PC-3 (cell line): ENCODE measurements around the gene NKX2-3. TPM values are rescaled to one million over a fixed set of nuclear protein-coding genes. Genes with fewer than 3 reads are reported as not detected.

Experiments used
- ATAC-seq: fragments of 200-7000 bp; cut with Tn5 transposase; 2 replicates; pipeline ENCODE4 v1.9.1; 2020; ENCODE audit warnings: mild to moderate bottlenecking, moderate library complexity
- BruUV-seq: library from RNA; stranded (reverse); fragments of 400-500 nt; replicated peaks from 2 replicates; lab custom pipeline; 2021; lab: Mats Ljungman, UMichigan
- CTCF ChIA-PET: fragments of 300-600 bp; sonication (Branson Sonifier 250); formaldehyde crosslinking; loops from one replicate; lab custom pipeline; 2022; ENCODE audit warnings: antibody characterized with exemption; lab: Charles Lee
- POLR2A ChIA-PET: fragments of 300-600 bp; sonication (Branson Sonifier 250); formaldehyde crosslinking; loops from one replicate; lab custom pipeline; 2022; ENCODE audit warnings: antibody characterized with exemption; ENCODE audit not compliant: unreplicated experiment; lab: Charles Lee
- DNase-seq: peaks from one replicate; pipeline ENCODE4 v3.0.0-alpha.2; 2015
- H2AFZ ChIP-seq: fragments of 300-600 bp; sonication (generic); 2 replicates; pipeline ENCODE4 v1.6.0; 2016; ENCODE audit warnings: antibody characterized with exemption, low read length
- H3F3A ChIP-seq: fragments of 300-600 bp; sonication (generic); one replicate; pipeline ENCODE4 v1.6.0; 2017; ENCODE audit warnings: antibody characterized with exemption, low read length, control low read depth, mild to moderate bottlenecking; ENCODE audit not compliant: unreplicated experiment
- H3K27ac ChIP-seq: fragments of 300-600 bp; sonication (generic); 2 replicates; pipeline ENCODE4 v1.5.1; 2016; ENCODE audit warnings: mild to moderate bottlenecking, low read length
- H3K27me3 ChIP-seq: fragments of 300-600 bp; sonication (generic); 2 replicates; pipeline ENCODE4 v1.6.1; 2016; ENCODE audit warnings: low read length, mixed read lengths
- H3K36me3 ChIP-seq: fragments of 300-600 bp; sonication (generic); 2 replicates; pipeline ENCODE4 v1.6.1; 2016; ENCODE audit warnings: low read depth, mixed run types, low read length, mixed read lengths
- H3K4me1 ChIP-seq: fragments of 300-600 bp; sonication (generic); 2 replicates; pipeline ENCODE4 v1.5.1; 2016; ENCODE audit warnings: low read length; ENCODE audit not compliant: insufficient read depth
- H3K4me2 ChIP-seq: fragments of 300-600 bp; sonication (generic); 2 replicates; pipeline ENCODE4 v1.6.0; 2016; ENCODE audit warnings: low read length
- H3K4me3 ChIP-seq: fragments of 300-600 bp; sonication (generic); 2 replicates; pipeline ENCODE4 v1.5.1; 2016; ENCODE audit warnings: mild to moderate bottlenecking, low read length, mixed read lengths
- H3K79me2 ChIP-seq: fragments of 300-600 bp; sonication (generic); 2 replicates; pipeline ENCODE4 v1.6.1; 2017; ENCODE audit warnings: low read length, mixed read lengths
- H3K9ac ChIP-seq: fragments of 300-600 bp; sonication (generic); 2 replicates; pipeline ENCODE4 v1.6.0; 2016; ENCODE audit warnings: mild to moderate bottlenecking, low read length
- H3K9me2 ChIP-seq: fragments of 300-600 bp; sonication (generic); replicated peaks from 2 replicates; pipeline ENCODE4 v1.6.1; 2016; ENCODE audit warnings: mixed run types, low read length, mixed read lengths
- H3K9me3 ChIP-seq: fragments of 300-600 bp; sonication (generic); 2 replicates; pipeline ENCODE4 v1.6.1; 2016; ENCODE audit warnings: low read length, mixed read lengths
- H4K20me1 ChIP-seq: fragments of 300-600 bp; sonication (generic); 2 replicates; pipeline ENCODE4 v1.6.1; 2016; ENCODE audit warnings: low read length, mixed read lengths
- CTCF ChIP-seq: fragments of 300-600 bp; sonication (generic); conservative IDR thresholded peaks from 2 replicates; pipeline ENCODE4 v1.5.1; 2017; ENCODE audit warnings: antibody characterized with exemption, low read depth, mild to moderate bottlenecking, low read length
- EZH2 ChIP-seq: fragments of 300-600 bp; sonication (generic); IDR thresholded peaks from one replicate; pipeline ENCODE4 v1.6.1; 2017; ENCODE audit warnings: antibody characterized with exemption, mild to moderate bottlenecking, low read length; ENCODE audit not compliant: unreplicated experiment
- EZH2phosphoT487 ChIP-seq: fragments of 300-600 bp; sonication (generic); IDR thresholded peaks from 2 replicates; pipeline ENCODE4 v1.6.1; 2018; ENCODE audit warnings: mild to moderate bottlenecking, antibody characterized with exemption, low read length, borderline replicate concordance
- intact Hi-C: fragments of 100-400 bp; cut with micrococcal nuclease; formaldehyde crosslinking; loops from 2 replicates; pipeline ENCODE4 v1.9.0; 2023
- total RNA-seq: library from RNA; depleted of rRNA; stranded (reverse); fragments of >200 nt; gene quantifications from 2 replicates; pipeline ENCODE4 v1.2.3, GENCODE V29; 2014

NKX2-3 gene
- total RNA-seq, 1 experiment from 2014 or later: 0.07 TPM

DNA sequence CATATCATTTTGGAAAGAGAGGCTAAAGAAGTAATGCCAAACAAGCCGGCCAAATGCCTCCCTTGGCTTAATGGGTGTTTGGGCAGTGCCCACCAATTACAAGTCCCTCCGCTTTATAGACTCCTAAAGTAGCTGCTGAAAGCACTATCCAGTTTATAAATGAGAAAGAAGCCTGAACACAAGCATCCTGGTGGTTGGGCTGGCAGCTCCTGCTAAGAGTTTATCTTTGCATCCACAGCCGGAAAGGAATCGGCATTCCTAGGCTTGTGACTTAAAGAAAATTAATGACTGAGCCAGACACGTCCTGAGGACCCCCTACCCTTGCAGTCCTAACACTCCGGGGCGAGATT, 13.1 kb upstream of the NKX2-3 start:
- no peaks in the 10 kb centered on the region for H3F3A ChIP-seq
- H4K20me1 ChIP-seq: no peaks in the 10 kb centered on the region
- no peaks in the 10 kb centered on the region for H3K79me2 ChIP-seq
- DNase-seq (no peak), ATAC-seq (no peak)
- H3K27me3 ChIP-seq: peaks cover 37% of the 10 kb centered on the region
- intact Hi-C loops: no loop called here
- no peaks in the 10 kb centered on the region for H3K9me2 ChIP-seq
- no peak overlapping the region for H3K4me2 ChIP-seq
- H3K27ac ChIP-seq: no peak overlapping the region
- TF ChIP-seq CTCF: no peak
- ChIA-PET CTCF (no interaction called here), POLR2A (no interaction called here)
- H3K9me3 ChIP-seq: no peaks in the 10 kb centered on the region
- BruUV-seq: no TSS peak
- no peaks in the 10 kb centered on the region for H3K36me3 ChIP-seq
- no peak overlapping the region for H2AFZ ChIP-seq
- H3K4me1 ChIP-seq: no peaks in the 10 kb centered on the region
- no peak overlapping the region for H3K9ac ChIP-seq
- no peak overlapping the region for H3K4me3 ChIP-seq

GRCh38 chr10:99520040-99520846, 12.5 kb upstream of the NKX2-3 start:
- ChIA-PET CTCF (no interaction called here), POLR2A (no interaction called here)
- no peak for DNase-seq
- no peaks in the 10 kb centered on the region for H3K9me3 ChIP-seq
- H3K27ac ChIP-seq: no peak overlapping the region
- no peaks in the 10 kb centered on the region for H3K9me2 ChIP-seq
- intact Hi-C loops: no loop called here
- H4K20me1 ChIP-seq: no peaks in the 10 kb centered on the region
- no peak overlapping the region for H3K4me2 ChIP-seq
- BruUV-seq: no TSS peak
- H3K27me3 ChIP-seq: peaks cover 41% of the 10 kb centered on the region
- no peak overlapping the region for H2AFZ ChIP-seq
- ATAC-seq: no peak
- no peaks in the 10 kb centered on the region for H3F3A ChIP-seq
- H3K4me3 ChIP-seq: no peak overlapping the region
- no peaks in the 10 kb centered on the region for H3K36me3 ChIP-seq
- TF ChIP-seq CTCF (no peak), EZH2 (no peak), EZH2phosphoT487 (no peak)
- no peaks in the 10 kb centered on the region for H3K4me1 ChIP-seq
- no peak overlapping the region for H3K9ac ChIP-seq
- no peaks in the 10 kb centered on the region for H3K79me2 ChIP-seq

- H3K27ac ChIP-seq: no peak overlapping the region
- no peak overlapping the region for H3K9ac ChIP-seq
- POLR2A ChIA-PET: no interaction called here
- TF ChIP-seq EZH2phosphoT487: no peak
- no peak for TF ChIP-seq EZH2
- TF ChIP-seq CTCF: no peak
- no peak overlapping the region for H3K4me3 ChIP-seq
- no peak overlapping the region for H3K4me2 ChIP-seq
- peaks cover 41% of the 10 kb centered on the region for H3K27me3 ChIP-seq
- DNase-seq (no peak), ATAC-seq (no peak)
- H3K79me2 ChIP-seq: no peaks in the 10 kb centered on the region
- no TSS peak for BruUV-seq
- no peaks in the 10 kb centered on the region for H3K36me3 ChIP-seq
- no peaks in the 10 kb centered on the region for H3F3A ChIP-seq
- no peaks in the 10 kb centered on the region for H3K4me1 ChIP-seq
- intact Hi-C loops: no loop called here
- no peaks in the 10 kb centered on the region for H4K20me1 ChIP-seq
- no peak overlapping the region for H2AFZ ChIP-seq
- H3K9me3 ChIP-seq: no peaks in the 10 kb centered on the region
- no peaks in the 10 kb centered on the region for H3K9me2 ChIP-seq
- CTCF ChIA-PET: no interaction called here
These were observed 11.6 kb upstream of the NKX2-3 start for GRCh38 chr10:99520847-99521764.
